ENCODE measurements around the gene ATF2. TPM values are rescaled to one million over a fixed set of nuclear protein-coding genes. Genes with fewer than 3 reads are reported as not detected.

Gene ATF2
- total and polyA plus RNA-seq, 2 of the 8 experiments (the other 6 are each of a cell fraction or from before 2014, with no cell fraction given), result 31.2 to 46.5 TPM

DNA sequence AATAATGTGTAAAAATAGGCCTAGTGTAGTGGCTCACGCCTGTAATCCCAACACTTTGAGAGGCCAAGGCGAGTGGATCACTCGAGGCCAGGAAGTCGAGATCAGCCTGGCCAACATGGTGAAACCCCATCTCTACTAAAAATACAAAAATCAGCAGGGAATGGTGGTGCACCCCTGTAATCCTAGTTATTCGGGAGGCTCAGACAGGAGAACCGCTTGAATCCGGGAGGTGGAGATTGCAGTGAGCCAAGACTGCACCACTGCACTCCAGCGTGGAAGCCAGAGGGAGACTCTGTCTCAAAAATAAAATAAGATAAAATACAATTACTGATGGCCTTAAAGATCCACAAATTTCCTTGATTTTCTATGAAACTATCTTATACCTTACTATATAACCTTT lies 3.8 kb downstream of the ATF2 start:
- H3K18ac ChIP-seq (ENCODE audit: extremely low read depth, low read length), result no peak overlapping the region
- CTCF ChIA-PET (ENCODE audit: partially characterized antibody), result no interaction called here
- H3K9ac ChIP-seq (replicated peaks in 1 of 4; ENCODE audit: extremely low read depth in 1 of 4, low read depth in 3 of 4, low read length in 3 of 4), result no peak overlapping the region
- H2BK120ac ChIP-seq (replicated peaks; ENCODE audit: low read depth, low read length), result no peak overlapping the region
- H2BK5ac ChIP-seq (ENCODE audit: low read depth, low read length), result no peak overlapping the region
- peaks cover 24 to 88% of the 10 kb centered on the region in 2 experiments for H3K79me2 ChIP-seq (ENCODE audit: control insufficient read depth in 1 of 2, insufficient read depth in 2 of 2, low read length in 2 of 2)
- H3K4me1 ChIP-seq (replicated peaks in 1 of 4; ENCODE audit: control insufficient read depth in 3 of 4, insufficient read depth in 4 of 4, low read length in 3 of 4), result no peaks in the 10 kb centered on the region
- FAIRE-seq, result no peak
- no peaks in the 10 kb centered on the region for H3K27me3 ChIP-seq (replicated peaks in 1 of 4; ENCODE audit: control insufficient read depth in 3 of 4, extremely low read depth in 1 of 4, insufficient read depth in 3 of 4, low read length in 3 of 4)
- H4K5ac ChIP-seq (ENCODE audit: insufficient read length, low read depth, low read length), result no peak overlapping the region
- H3K56ac ChIP-seq (replicated peaks; ENCODE audit: insufficient read length, low read depth, low read length), result no peak overlapping the region
- no peak overlapping the region for H2BK15ac ChIP-seq (ENCODE audit: low read length)
- no peak overlapping the region for H3K27ac ChIP-seq (ENCODE audit: low read depth, low read length)
- no peak for DNase-seq (ENCODE audit: low read depth in 1 of 2, low spot score in 2 of 2)
- H2BK12ac ChIP-seq (ENCODE audit: low read depth, low read length), result no peak overlapping the region
- H3K36me3 ChIP-seq (ENCODE audit: control insufficient read depth in 2 of 4, insufficient read depth in 4 of 4, low read length in 3 of 4), result no peaks in the 10 kb centered on the region
- POLR2A ChIA-PET (ENCODE audit: partially characterized antibody), result no interaction called here
- no peak overlapping the region for H3K4me2 ChIP-seq (ENCODE audit: insufficient read depth in 1 of 2, low read depth in 2 of 2, low read length in 2 of 2)
- H2AFZ ChIP-seq (ENCODE audit: low read length), result no peak overlapping the region
- H2AK5ac ChIP-seq (ENCODE audit: low read depth, low read length), result no peak overlapping the region
- no peak overlapping the region for H2BK20ac ChIP-seq (ENCODE audit: low read length)
- H4K91ac ChIP-seq (replicated peaks; ENCODE audit: insufficient read length, low read length), result no peak overlapping the region
- WGBS, 2 experiments (ENCODE audit: extremely low coverage in 1 of 2, insufficient coverage in 1 of 2, insufficient read length in 1 of 2, insufficient replicate concordance in 2 of 2, low coverage in 1 of 2, low lambda C conversion rate in 2 of 2, missing lambda C conversion rate in 1 of 2), result 95% methylated on average over 8 of the region's 8 CpGs; no CpG with 5 or more reads in 1 of the 2 experiments
- H3K4ac ChIP-seq (replicated peaks; ENCODE audit: insufficient read length, low read depth, low read length), result no peak overlapping the region
- H3K23ac ChIP-seq (ENCODE audit: insufficient read length), result no peak overlapping the region
- no peak overlapping the region for H3K4me3 ChIP-seq (ENCODE audit: extremely low read depth in 1 of 4, insufficient read depth in 2 of 4, low read depth in 3 of 4, low read length in 4 of 4)
- TF ChIP-seq CEBPB (IDR thresholded peaks at IDR 0.05; ENCODE audit: low read depth, low read length) (no peak), NANOG (IDR thresholded peaks at IDR 0.05; ENCODE audit: insufficient read depth, low read depth, low read length, poor library complexity, severe bottlenecking) (no peak), RXRA (IDR thresholded peaks at IDR 0.05; ENCODE audit: insufficient read depth, low read depth, low read length) (no peak), FOSL1 (IDR thresholded peaks at IDR 0.05; ENCODE audit: insufficient read depth, low read depth, low read length) (no peak), RAD21 (IDR thresholded peaks at IDR 0.05 in 1 of 2, conservative IDR thresholded peaks at IDR 0.05 in 1 of 2; ENCODE audit: low read depth in 2 of 2, low read length in 2 of 2) (no peak), RFX5 (IDR thresholded peaks at IDR 0.05; ENCODE audit: borderline replicate concordance, low read depth, low read length) (no peak), TAF7 (optimal IDR thresholded peaks at IDR 0.05; ENCODE audit: borderline replicate concordance, low read depth, low read length) (no peak)
- TF ChIP-seq, protein P1, sequence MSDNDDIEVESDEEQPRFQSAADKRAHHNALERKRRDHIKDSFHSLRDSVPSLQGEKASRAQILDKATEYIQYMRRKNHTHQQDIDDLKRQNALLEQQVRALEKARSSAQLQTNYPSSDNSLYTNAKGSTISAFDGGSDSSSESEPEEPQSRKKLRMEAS (IDR thresholded peaks at IDR 0.05), result no peak
- no peaks in the 10 kb centered on the region; a peak in 1 of 4 replicates for H3K9me3 ChIP-seq (ENCODE audit: insufficient read depth in 2 of 2, low read depth in 1 of 2, low read length in 1 of 2)
- H3K23me2 ChIP-seq (ENCODE audit: low read depth, low read length), result no peaks in the 10 kb centered on the region
- H4K8ac ChIP-seq (ENCODE audit: extremely low read depth, insufficient read depth, low read length), result no peak overlapping the region
- peaks cover 2 to 3% of the 10 kb centered on the region in 2 experiments for H4K20me1 ChIP-seq (replicated peaks in 1 of 2; ENCODE audit: control insufficient read depth in 1 of 2, insufficient read depth in 2 of 2, low read length in 2 of 2)
- H3K79me1 ChIP-seq (ENCODE audit: low read depth, low read length), result peaks cover 3% of the 10 kb centered on the region; the same call in 1 of the 2 replicates
- no peak overlapping the region for H3K14ac ChIP-seq (ENCODE audit: insufficient read length)
